H1 (cell line): ENCODE measurements around the gene CAMK2G. TPM values are rescaled to one million over a fixed set of nuclear protein-coding genes. Genes with fewer than 3 reads are reported as not detected.

Experiments used
- CTCF ChIA-PET: fragments of 300-600 bp; sonication (Branson Sonifier 250); formaldehyde crosslinking; loops from one replicate; lab custom pipeline; 2021; ENCODE audit not compliant: partially characterized antibody; lab: Charles Lee
- POLR2A ChIA-PET: fragments of 300-600 bp; sonication (Branson Sonifier 250); formaldehyde crosslinking; loops from one replicate; lab custom pipeline; 2021; ENCODE audit warnings: inconsistent platforms; ENCODE audit not compliant: partially characterized antibody; lab: Charles Lee
- DNase-seq, 2 experiments: peaks; one replicate each; pipeline versions ENCODE4 v3.0.0 to v3.0.0-alpha.2; 2010 to 2022; ENCODE audit warnings: low spot score in 2 of 2, low read depth in 1 of 2, mixed read lengths in 1 of 2
- FAIRE-seq: peaks from 2 replicates; lab custom pipeline; 2011; peaks lifted over from hg19 to GRCh38; lab: Jason Lieb, UNC
- H2AFZ ChIP-seq: 2 replicates; pipeline ENCODE4 v1.8.1; 2012; ENCODE audit warnings: low read length, inconsistent platforms
- H2AK5ac ChIP-seq: 2 replicates; pipeline ENCODE4 v1.6.1; 2013; ENCODE audit warnings: low read depth, low read length
- H2BK120ac ChIP-seq: replicated peaks from 2 replicates; pipeline ENCODE3; 2013; ENCODE audit warnings: low read depth, low read length, inconsistent platforms
- H2BK12ac ChIP-seq: 2 replicates; pipeline ENCODE4 v1.6.1; 2013; ENCODE audit warnings: low read depth, low read length
- H2BK15ac ChIP-seq: 2 replicates; pipeline ENCODE4 v1.6.1; 2013; ENCODE audit warnings: low read length
- H2BK20ac ChIP-seq: 2 replicates; pipeline ENCODE4 v1.6.1; 2013; ENCODE audit warnings: low read length
- H2BK5ac ChIP-seq: 2 replicates; pipeline ENCODE4 v1.6.1; 2013; ENCODE audit warnings: low read depth, low read length
- H3K14ac ChIP-seq: 2 replicates; pipeline ENCODE4 v1.6.1; 2013; ENCODE audit warnings: inconsistent platforms; ENCODE audit not compliant: insufficient read length
- H3K18ac ChIP-seq: 2 replicates; pipeline ENCODE4 v1.6.1; 2013; ENCODE audit warnings: low read length; ENCODE audit errors: extremely low read depth
- H3K23ac ChIP-seq: 2 replicates; pipeline ENCODE4 v1.6.1; 2013; ENCODE audit warnings: inconsistent platforms; ENCODE audit not compliant: insufficient read length
- H3K23me2 ChIP-seq: 2 replicates; pipeline ENCODE4 v1.6.1; 2013; ENCODE audit warnings: low read depth, low read length
- H3K27ac ChIP-seq: 2 replicates; pipeline ENCODE4 v1.6.1; 2011; ENCODE audit warnings: low read depth, low read length, inconsistent platforms
- H3K27me3 ChIP-seq, 4 experiments: replicated peaks in 1 of 4; 1 replicate in 1 of 4; 2 replicates in 3 of 4; pipeline versions ENCODE4 v1.6.1 to v1.8.1; 2011 to 2013; ENCODE audit warnings: low read length in 3 of 4, mild to moderate bottlenecking in 3 of 4, inconsistent platforms in 2 of 4, mixed read lengths in 2 of 4, moderate library complexity in 1 of 4; ENCODE audit not compliant: control insufficient read depth in 3 of 4, insufficient read depth in 3 of 4; ENCODE audit errors: extremely low read depth in 1 of 4
- H3K36me3 ChIP-seq, 4 experiments: 2 replicates each; pipeline versions ENCODE4 v1.6.1 to v1.8.1; 2011 to 2013; ENCODE audit warnings: mild to moderate bottlenecking in 4 of 4, low read length in 3 of 4, moderate library complexity in 2 of 4, control low read depth in 1 of 4, inconsistent platforms in 1 of 4; ENCODE audit not compliant: insufficient read depth in 4 of 4, control insufficient read depth in 2 of 4
- H3K4ac ChIP-seq: replicated peaks from 2 replicates; pipeline ENCODE3; 2013; ENCODE audit warnings: low read length, low read depth, mixed read lengths, inconsistent platforms; ENCODE audit not compliant: insufficient read length
- H3K4me1 ChIP-seq, 4 experiments: replicated peaks in 1 of 4; 1 replicate in 1 of 4; 2 replicates in 3 of 4; pipeline versions ENCODE4 v1.6.1 to v1.8.1; 2011 to 2013; ENCODE audit warnings: low read length in 3 of 4, inconsistent platforms in 2 of 4, mixed read lengths in 1 of 4; ENCODE audit not compliant: insufficient read depth in 4 of 4, control insufficient read depth in 3 of 4
- H3K4me2 ChIP-seq, 2 experiments: 2 replicates each; pipeline versions ENCODE4 v1.6.1 to v1.8.1; 2011 to 2013; ENCODE audit warnings: low read depth in 2 of 2, low read length in 2 of 2, control low read depth in 1 of 2, inconsistent platforms in 1 of 2, mild to moderate bottlenecking in 1 of 2; ENCODE audit not compliant: insufficient read depth in 1 of 2
- H3K4me3 ChIP-seq, 4 experiments: fragments of 200-600, 300-600 bp in 1 of 4; sonication (generic), shearing (Covaris generic), sonication (Bioruptor Twin) in 1 of 4; 2 replicates each; pipeline versions ENCODE4 v1.5.1 to v1.8.1; 2011 to 2016; ENCODE audit warnings: low read length in 4 of 4, low read depth in 3 of 4, control low read depth in 2 of 4, inconsistent platforms in 2 of 4, mild to moderate bottlenecking in 2 of 4, mixed read lengths in 1 of 4, moderate library complexity in 1 of 4; ENCODE audit not compliant: insufficient read depth in 2 of 4; ENCODE audit errors: extremely low read depth in 1 of 4
- H3K56ac ChIP-seq: replicated peaks from 2 replicates; pipeline ENCODE3; 2013; ENCODE audit warnings: low read depth, mild to moderate bottlenecking, mixed read lengths, low read length, inconsistent platforms; ENCODE audit not compliant: insufficient read length
- H3K79me1 ChIP-seq: 2 replicates; pipeline ENCODE4 v1.6.1; 2013; ENCODE audit warnings: low read depth, low read length, control low read depth
- H3K79me2 ChIP-seq, 2 experiments: 2 replicates each; pipeline versions ENCODE4 v1.6.1 to v1.8.1; 2012 to 2013; ENCODE audit warnings: low read length in 2 of 2, mild to moderate bottlenecking in 2 of 2, inconsistent platforms in 1 of 2; ENCODE audit not compliant: insufficient read depth in 2 of 2, control insufficient read depth in 1 of 2
- H3K9ac ChIP-seq, 4 experiments: replicated peaks in 1 of 4; 1 replicate in 1 of 4; 2 replicates in 3 of 4; pipeline versions ENCODE4 v1.6.1 to v1.8.1; 2011 to 2013; ENCODE audit warnings: low read depth in 3 of 4, low read length in 3 of 4, control low read depth in 2 of 4, mild to moderate bottlenecking in 2 of 4, moderate library complexity in 2 of 4, inconsistent platforms in 1 of 4; ENCODE audit errors: extremely low read depth in 1 of 4
- H3K9me3 ChIP-seq, 2 experiments: 2 replicates each; pipeline versions ENCODE4 v1.6.1 to v1.8.1; 2012 to 2013; ENCODE audit warnings: mild to moderate bottlenecking in 2 of 2, moderate library complexity in 2 of 2, control low read depth in 1 of 2, inconsistent platforms in 1 of 2, low read depth in 1 of 2, low read length in 1 of 2, mixed read lengths in 1 of 2; ENCODE audit not compliant: insufficient read depth in 2 of 2
- H4K20me1 ChIP-seq, 2 experiments: replicated peaks in 1 of 2; 2 replicates each; pipeline versions ENCODE3 to v1.8.1; 2011 to 2013; ENCODE audit warnings: inconsistent platforms in 2 of 2, low read length in 2 of 2, mild to moderate bottlenecking in 1 of 2; ENCODE audit not compliant: insufficient read depth in 2 of 2, control insufficient read depth in 1 of 2
- H4K5ac ChIP-seq: 2 replicates; pipeline ENCODE4 v1.6.1; 2013; ENCODE audit warnings: low read length, low read depth, mixed read lengths, inconsistent platforms; ENCODE audit not compliant: insufficient read length
- H4K8ac ChIP-seq: 2 replicates; pipeline ENCODE4 v1.8.0; 2013; ENCODE audit warnings: mild to moderate bottlenecking, moderate library complexity, low read length, inconsistent platforms; ENCODE audit not compliant: insufficient read depth; ENCODE audit errors: extremely low read depth
- H4K91ac ChIP-seq: replicated peaks from 2 replicates; pipeline ENCODE3; 2013; ENCODE audit warnings: low read length, mixed read lengths, inconsistent platforms; ENCODE audit not compliant: insufficient read length
- CBX8 ChIP-seq: fragments of 300-800, 300-1000 bp; sonication (generic); IDR thresholded peaks from 2 replicates; pipeline ENCODE4 v1.7.1; 2016; ENCODE audit warnings: low read depth, low read length, borderline replicate concordance
- CTBP2 ChIP-seq: IDR thresholded peaks from 2 replicates; pipeline ENCODE4 v1.7.0; 2011; ENCODE audit warnings: borderline replicate concordance, mild to moderate bottlenecking, moderate library complexity, mixed read lengths, low read length; ENCODE audit not compliant: insufficient read depth, insufficient read length
- FOSL1 ChIP-seq: IDR thresholded peaks from 2 replicates; pipeline ENCODE4 v1.6.1; 2011; ENCODE audit warnings: mild to moderate bottlenecking, low read depth, low read length, moderate library complexity; ENCODE audit not compliant: insufficient read depth
- HDAC2 ChIP-seq, 2 experiments: fragments of 300-600 bp in 1 of 2; sonication (generic) in 1 of 2; IDR thresholded peaks; 2 replicates each; pipeline ENCODE4 v1.6.1; 2011 to 2012; ENCODE audit warnings: low read depth in 2 of 2, low read length in 2 of 2, mild to moderate bottlenecking in 2 of 2, moderate library complexity in 2 of 2, borderline replicate concordance in 1 of 2, inconsistent platforms in 1 of 2
- PHF8 ChIP-seq: fragments of 200-600 bp; sonication (generic); conservative IDR thresholded peaks from 2 replicates; pipeline ENCODE4 v1.7.1; 2012; ENCODE audit warnings: low read depth, mild to moderate bottlenecking, inconsistent platforms, low read length, moderate library complexity
- POLR2AphosphoS5 ChIP-seq: IDR thresholded peaks from 2 replicates; pipeline ENCODE4 v1.6.1; 2011; ENCODE audit warnings: low read depth, low read length
- RXRA ChIP-seq: IDR thresholded peaks from 2 replicates; pipeline ENCODE4 v1.6.1; 2011; ENCODE audit warnings: low read depth, mild to moderate bottlenecking, low read length, moderate library complexity; ENCODE audit not compliant: insufficient read depth
- TCF12 ChIP-seq: IDR thresholded peaks from 2 replicates; pipeline ENCODE4 v1.6.1; 2011; ENCODE audit warnings: low read depth, mild to moderate bottlenecking, low read length
- WGBS, 2 experiments: shearing (Covaris generic) in 1 of 2; methylation state at CpG; one replicate each; pipeline versions ENCODE4 v1.1.6 to v1.1.7; 2013 to 2015; ENCODE audit warnings: low lambda C conversion rate in 2 of 2, mixed read lengths in 2 of 2, inconsistent platforms in 1 of 2, low coverage in 1 of 2, missing lambda C conversion rate in 1 of 2; ENCODE audit not compliant: insufficient replicate concordance in 2 of 2, insufficient coverage in 1 of 2, insufficient read length in 1 of 2; ENCODE audit errors: extremely low coverage in 1 of 2, missing lambda C conversion rate in 1 of 2; 5-methylcytosine and 5-hydroxymethylcytosine counted together
- polyA plus RNA-seq, 7 experiments: library from polyadenylated mRNA; depleted of rRNA in 3 of 7; stranded (reverse) in 5 of 7; unstranded in 2 of 7; fragments of >200 nt in 5 of 7; fragments of 200-250 nt in 2 of 7; gene quantifications; 1 replicate in 5 of 7; 2 replicates in 1 of 7; 4 replicates in 1 of 7; pipeline versions ENCODE4 v1.2.1 to v1.2.3, GENCODE V29; 2011 to 2013; ENCODE audit warnings: missing spikeins in 2 of 7, mixed read lengths in 2 of 7
- total RNA-seq: library from RNA; stranded (reverse); fragmentation: NEBNext Ultra II Directional; extraction: Animal tissue kit (Norgen Biotek cat#: 25700); gene quantifications from 2 replicates; pipeline ENCODE4 v1.2.1, GENCODE V29; 2021

Gene CAMK2G
- total and polyA plus RNA-seq, 2 of the 8 experiments (the other 6 are each of a cell fraction or from before 2014, with no cell fraction given), result 28.9 to 31.7 TPM

- Histone ChIP-seq H3K4me2 (no peak overlapping the region), H2AFZ (no peak overlapping the region), H3K4me1 (no peaks in the 10 kb centered on the region), H3K9me3 (no peaks in the 10 kb centered on the region), H3K9ac (no peak overlapping the region), H3K27ac (no peak overlapping the region), H3K4ac (no peak overlapping the region), H3K4me3 (no peak overlapping the region), H2AK5ac (no peak overlapping the region), H3K56ac (no peak overlapping the region), H4K91ac (no peak overlapping the region), H3K79me1 (no peaks in the 10 kb centered on the region), H3K36me3 (peaks cover 8 to 23% (median 16%) of the 10 kb centered on the region in 4 experiments; a peak in 6 of 8 replicates), H4K8ac (no peak overlapping the region), H2BK120ac (no peak overlapping the region), H2BK20ac (no peak overlapping the region), H2BK15ac (no peak overlapping the region), H2BK12ac (no peak overlapping the region), H4K20me1 (peaks cover 0 to 6% of the 10 kb centered on the region in 2 experiments), H3K79me2 (no peaks in the 10 kb centered on the region), H4K5ac (no peak overlapping the region), H3K27me3 (no peaks in the 10 kb centered on the region), H3K23ac (no peak overlapping the region), H3K14ac (no peak overlapping the region), H3K18ac (no peak overlapping the region), H3K23me2 (no peaks in the 10 kb centered on the region), H2BK5ac (0 out of 2 replicates have a peak overlapping the region, but pooled peaks have one; percentile 24)
- CTCF ChIA-PET, result interaction anchor here (0.7 to 20.8 kb wide), 5 partner anchors 12 to 43 kb away, joined by 3 to 209 read pairs (median 7); no protein-coding TSS in a partner anchor
- FAIRE-seq, result no peak
- POLR2A ChIA-PET, result interaction anchor here (1.2 to 1.4 kb wide), 3 partner anchors 9 to 34 kb away, joined by 3 to 4 read pairs (median 3); no protein-coding TSS in a partner anchor
- no peak for TF ChIP-seq TCF12
- TF ChIP-seq CBX8, result no peak
- TF ChIP-seq FOSL1, result no peak
- no peak for TF ChIP-seq PHF8
- no peak for TF ChIP-seq RXRA
- no peak for TF ChIP-seq CTBP2
- no peak for TF ChIP-seq POLR2AphosphoS5
- no peak for TF ChIP-seq HDAC2 (IDR thresholded peaks at IDR 0.05; ENCODE audit: borderline replicate concordance in 1 of 2, low read depth in 2 of 2, low read length in 2 of 2)
- whole genome bisulfite sequencing, 2 experiments, result 95% methylated on average over 11 of the region's 11 CpGs; no CpG with 5 or more reads in 1 of the 2 experiments
- DNase-seq, result no peak
These were observed 37.9 kb downstream of the CAMK2G start for GRCh38 chr10:73836427-73836980.
